ENCODE measurements around the gene P2RX7. TPM values are rescaled to one million over a fixed set of nuclear protein-coding genes. Genes with fewer than 3 reads are reported as not detected.
A peak's percentile ranks its signal among the peaks of the same experiment; 100 is the strongest.

Gene P2RX7
- total RNA-seq, 2 experiments from 2014 or later = 8.9 to 9.7 TPM

GRCh38 chr12:121182222-121182893 lies 49.7 kb downstream of the P2RX7 start:
- Mint-ChIP-seq H3K4me1 (ENCODE audit: low read depth) (no peaks in the 10 kb centered on the region), H3K4me3 (no peak overlapping the region), H3K27me3 (ENCODE audit: low read depth) (no peaks in the 10 kb centered on the region), H3K27ac (no peak overlapping the region), H3K36me3 (ENCODE audit: low read depth) (peaks cover 24% of the 10 kb centered on the region), H3K9me3 (ENCODE audit: insufficient read depth) (peaks cover 6% of the 10 kb centered on the region)
- DNase-seq (no peak), ATAC-seq (no peak)
- POLR2A ChIA-PET = no interaction called here
- CTCF ChIA-PET = interaction anchor here (1.0 kb wide), 1 partner anchor 57 kb away, joined by 4 read pairs; no protein-coding TSS in a partner anchor

- CTCF ChIA-PET = no interaction called here
Observed at GRCh38 chr12:121184425-121184824, 51.7 kb downstream of the P2RX7 start.

GRCh38 chr12:121184984-121185889 lies 52.6 kb downstream of the P2RX7 start:
- Mint-ChIP-seq H3K9me3 (ENCODE audit: insufficient read depth) (peaks cover 6% of the 10 kb centered on the region), H3K36me3 (ENCODE audit: low read depth) (peaks cover 19% of the 10 kb centered on the region), H3K27ac (no peak overlapping the region), H3K4me1 (ENCODE audit: low read depth) (no peaks in the 10 kb centered on the region), H3K4me3 (no peak overlapping the region), H3K27me3 (ENCODE audit: low read depth) (no peaks in the 10 kb centered on the region)
- POLR2A ChIA-PET = no interaction called here
- CTCF ChIA-PET = interaction anchor here (0.7 kb wide), 1 partner anchor 22 kb away, joined by 3 read pairs; no protein-coding TSS in a partner anchor
- no peak for DNase-seq
- no peak for ATAC-seq

More at GRCh38 chr12:121184425-121184824, 51.7 kb downstream of the P2RX7 start:
- no peaks in the 10 kb centered on the region for H3K27me3 Mint-ChIP-seq (ENCODE audit: low read depth)
- H3K9me3 Mint-ChIP-seq (ENCODE audit: insufficient read depth) = peaks cover 6% of the 10 kb centered on the region
- DNase-seq = no peak
- no peaks in the 10 kb centered on the region for H3K4me1 Mint-ChIP-seq (ENCODE audit: low read depth)
- H3K27ac Mint-ChIP-seq = no peak overlapping the region
- no peak overlapping the region for H3K4me3 Mint-ChIP-seq
- ATAC-seq = no peak
- POLR2A ChIA-PET = no interaction called here
- peaks cover 21% of the 10 kb centered on the region for H3K36me3 Mint-ChIP-seq (ENCODE audit: low read depth)

GRCh38 chr12:121186826-121187225 lies 54.1 kb downstream of the P2RX7 start:
- no peak overlapping the region for H3K4me3 Mint-ChIP-seq
- ATAC-seq (no peak), DNase-seq (no peak)
- POLR2A ChIA-PET = no interaction called here
- H3K27me3 Mint-ChIP-seq (ENCODE audit: low read depth) = no peaks in the 10 kb centered on the region
- CTCF ChIA-PET = interaction anchor here (1.0 to 1.4 kb wide), 2 partner anchors 11 to 44 kb away, joined by 3 to 4 read pairs; no protein-coding TSS in a partner anchor
- no peak overlapping the region for H3K27ac Mint-ChIP-seq
- H3K36me3 Mint-ChIP-seq (ENCODE audit: low read depth) = peaks cover 8% of the 10 kb centered on the region
- H3K4me1 Mint-ChIP-seq (ENCODE audit: low read depth) = peaks cover 4% of the 10 kb centered on the region
- H3K9me3 Mint-ChIP-seq (ENCODE audit: insufficient read depth) = peaks cover 6% of the 10 kb centered on the region

- H3K27ac Mint-ChIP-seq = no peak overlapping the region
- ATAC-seq (no peak), DNase-seq (no peak)
- POLR2A ChIA-PET = no interaction called here
- peaks cover 4% of the 10 kb centered on the region for H3K4me1 Mint-ChIP-seq (ENCODE audit: low read depth)
- no peak overlapping the region for H3K4me3 Mint-ChIP-seq
- CTCF ChIA-PET = interaction anchor here (1.0 to 1.4 kb wide), 2 partner anchors 12 to 43 kb away, joined by 3 to 4 read pairs; no protein-coding TSS in a partner anchor
- H3K36me3 Mint-ChIP-seq (ENCODE audit: low read depth) = peaks cover 1% of the 10 kb centered on the region
- H3K9me3 Mint-ChIP-seq (ENCODE audit: insufficient read depth) = no peaks in the 10 kb centered on the region
- H3K27me3 Mint-ChIP-seq (ENCODE audit: low read depth) = no peaks in the 10 kb centered on the region
Observed at GRCh38 chr12:121187501-121187900, 54.8 kb downstream of the P2RX7 start.

- Mint-ChIP-seq H3K4me1 (ENCODE audit: low read depth) (peaks cover 6% of the 10 kb centered on the region), H3K27me3 (ENCODE audit: low read depth) (no peaks in the 10 kb centered on the region), H3K36me3 (ENCODE audit: low read depth) (peaks cover 1% of the 10 kb centered on the region), H3K4me3 (no peak overlapping the region), H3K9me3 (ENCODE audit: insufficient read depth) (no peaks in the 10 kb centered on the region), H3K27ac (no peak overlapping the region)
- POLR2A ChIA-PET = no interaction called here
- CTCF ChIA-PET = no interaction called here
- no peak for ATAC-seq
- DNase-seq = no peak
Observed at GRCh38 chr12:121188227-121188626, 55.6 kb downstream of the P2RX7 start.

GRCh38 chr12:121189131-121189530 lies 56.5 kb downstream of the P2RX7 start:
- Mint-ChIP-seq H3K27me3 (ENCODE audit: low read depth) (no peaks in the 10 kb centered on the region), H3K4me3 (no peak overlapping the region), H3K27ac (no peak overlapping the region), H3K36me3 (ENCODE audit: low read depth) (peaks cover 1% of the 10 kb centered on the region), H3K9me3 (ENCODE audit: insufficient read depth) (no peaks in the 10 kb centered on the region), H3K4me1 (ENCODE audit: low read depth) (peaks cover 8% of the 10 kb centered on the region)
- CTCF ChIA-PET = no interaction called here
- POLR2A ChIA-PET = interaction anchor here (0.6 kb wide), 1 partner anchor 743 kb away, joined by 3 read pairs; no protein-coding TSS in a partner anchor
- ATAC-seq (no peak), DNase-seq (no peak)

GRCh38 chr12:121189619-121190155 lies 57.0 kb downstream of the P2RX7 start:
- ATAC-seq (no peak), DNase-seq (no peak)
- Mint-ChIP-seq H3K27me3 (ENCODE audit: low read depth) (no peaks in the 10 kb centered on the region), H3K27ac (no peak overlapping the region), H3K4me1 (ENCODE audit: low read depth) (peaks cover 8% of the 10 kb centered on the region), H3K36me3 (ENCODE audit: low read depth) (peaks cover 1% of the 10 kb centered on the region), H3K9me3 (ENCODE audit: insufficient read depth) (no peaks in the 10 kb centered on the region), H3K4me3 (no peak overlapping the region)
- POLR2A ChIA-PET = interaction anchor here (0.6 kb wide), 1 partner anchor 744 kb away, joined by 3 read pairs; no protein-coding TSS in a partner anchor
- CTCF ChIA-PET = no interaction called here

GRCh38 chr12:121190523-121191031 lies 57.9 kb downstream of the P2RX7 start:
- ChIA-PET CTCF (no interaction called here), POLR2A (no interaction called here)
- ATAC-seq (no peak), DNase-seq (no peak)
- H3K9me3 Mint-ChIP-seq (ENCODE audit: insufficient read depth) = no peaks in the 10 kb centered on the region
- no peak overlapping the region for H3K4me3 Mint-ChIP-seq
- peaks cover 8% of the 10 kb centered on the region for H3K4me1 Mint-ChIP-seq (ENCODE audit: low read depth)
- H3K27ac Mint-ChIP-seq = no peak overlapping the region
- H3K27me3 Mint-ChIP-seq (ENCODE audit: low read depth) = no peaks in the 10 kb centered on the region
- no peaks in the 10 kb centered on the region for H3K36me3 Mint-ChIP-seq (ENCODE audit: low read depth)

- ChIA-PET CTCF (no interaction called here), POLR2A (no interaction called here)
- Mint-ChIP-seq H3K4me1 (ENCODE audit: low read depth) (peaks cover 8% of the 10 kb centered on the region), H3K27me3 (ENCODE audit: low read depth) (no peaks in the 10 kb centered on the region), H3K9me3 (ENCODE audit: insufficient read depth) (no peaks in the 10 kb centered on the region), H3K27ac (no peak overlapping the region), H3K36me3 (ENCODE audit: low read depth) (no peaks in the 10 kb centered on the region), H3K4me3 (no peak overlapping the region)
- no peak for ATAC-seq
- no peak for DNase-seq
Observed at GRCh38 chr12:121191151-121191550, 58.5 kb downstream of the P2RX7 start.

GRCh38 chr12:121196902-121197301 lies 64.2 kb downstream of the P2RX7 start:
- CTCF ChIA-PET = no interaction called here
- ATAC-seq = peak; percentile 64
- Mint-ChIP-seq H3K4me1 (ENCODE audit: low read depth) (peaks cover 16% of the 10 kb centered on the region), H3K27ac (peak overlapping the region; percentile 54), H3K36me3 (ENCODE audit: low read depth) (no peaks in the 10 kb centered on the region), H3K4me3 (no peak overlapping the region), H3K9me3 (ENCODE audit: insufficient read depth) (no peaks in the 10 kb centered on the region), H3K27me3 (ENCODE audit: low read depth) (peaks cover 1% of the 10 kb centered on the region)
- peak; percentile 29 for DNase-seq
- POLR2A ChIA-PET = interaction anchor here (1.1 kb wide), 1 partner anchor 28 kb away, joined by 3 read pairs; no protein-coding TSS in a partner anchor

All from activated CD8-positive, alpha-beta T cell treated with anti-CD3 and anti-CD28 coated beads, Interleukin-2, amount 10 ng/mL, durations not matched to agents 7 days and 5 days (primary cell).